ENCODE measurements around the gene NDUFS8. TPM values are rescaled to one million over a fixed set of nuclear protein-coding genes. Genes with fewer than 3 reads are reported as not detected.

Gene NDUFS8
- total and polyA plus RNA-seq, 2 of the 13 experiments (the other 11 are each of a cell fraction or from before 2014, with no cell fraction given): 96.7 to 158 TPM

DNA sequence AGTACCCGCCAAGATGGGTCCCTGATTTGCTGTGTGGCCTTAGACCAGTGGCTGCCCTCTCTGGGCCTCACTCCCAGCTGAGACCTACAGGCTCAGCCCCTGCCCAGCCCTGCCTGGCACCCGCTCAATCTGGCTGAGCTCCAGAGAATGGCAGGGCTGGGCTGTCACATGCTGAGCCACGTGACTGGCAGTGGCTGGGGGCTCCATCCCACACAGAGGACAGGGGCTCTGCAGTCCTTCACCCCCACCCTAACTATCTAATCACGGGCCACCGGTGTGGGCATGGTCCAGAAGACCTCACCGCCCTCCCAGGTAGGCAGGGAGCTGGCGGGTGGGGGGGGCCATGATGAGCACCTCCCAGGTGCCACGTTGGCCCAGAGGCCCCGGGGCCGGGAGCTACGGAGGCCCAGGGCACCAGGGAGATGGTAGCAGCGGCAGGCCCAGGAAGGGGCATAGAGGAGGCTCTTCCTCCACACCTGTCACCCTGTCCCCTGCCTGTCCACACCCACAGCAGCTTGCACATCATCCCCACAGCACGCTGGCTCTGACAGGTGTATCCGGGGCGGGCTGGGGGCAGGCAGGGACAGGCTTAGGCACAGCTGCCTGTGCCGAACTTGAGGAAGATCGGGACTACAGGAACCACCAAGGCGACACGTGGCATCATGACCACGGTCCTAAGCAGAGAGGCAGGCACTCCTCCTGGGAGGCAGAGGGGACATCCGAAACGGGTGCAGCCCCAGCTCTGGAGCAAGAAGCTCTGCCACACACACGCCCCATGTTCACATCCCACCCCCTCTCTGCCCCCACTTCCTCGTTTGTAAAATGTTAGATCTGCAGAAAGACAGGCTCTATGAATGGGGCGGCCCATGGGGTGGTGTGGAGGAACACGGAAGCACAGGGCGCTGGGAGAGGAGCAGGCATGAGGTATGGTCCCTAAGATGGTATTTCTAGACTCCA lies 21.8 kb upstream of the NDUFS8 start (continued):
- no peak for TF ChIP-seq STAT5B (CRISPR knock-in tag; IDR thresholded peaks at IDR 0.05)
- no peak for TF ChIP-seq NFYC (CRISPR knock-in tag; IDR thresholded peaks at IDR 0.05)
- TF ChIP-seq, protein P1, sequence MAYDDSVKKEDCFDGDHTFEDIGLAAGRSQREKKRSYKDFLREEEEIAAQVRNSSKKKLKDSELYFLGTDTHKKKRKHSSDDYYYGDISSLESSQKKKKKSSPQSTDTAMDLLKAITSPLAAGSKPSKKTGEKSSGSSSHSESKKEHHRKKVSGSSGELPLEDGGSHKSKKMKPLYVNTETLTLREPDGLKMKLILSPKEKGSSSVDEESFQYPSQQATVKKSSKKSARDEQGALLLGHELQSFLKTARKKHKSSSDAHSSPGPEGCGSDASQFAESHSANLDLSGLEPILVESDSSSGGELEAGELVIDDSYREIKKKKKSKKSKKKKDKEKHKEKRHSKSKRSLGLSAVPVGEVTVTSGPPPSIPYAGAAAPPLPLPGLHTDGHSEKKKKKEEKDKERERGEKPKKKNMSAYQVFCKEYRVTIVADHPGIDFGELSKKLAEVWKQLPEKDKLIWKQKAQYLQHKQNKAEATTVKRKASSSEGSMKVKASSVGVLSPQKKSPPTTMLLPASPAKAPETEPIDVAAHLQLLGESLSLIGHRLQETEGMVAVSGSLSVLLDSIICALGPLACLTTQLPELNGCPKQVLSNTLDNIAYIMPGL (CRISPR knock-in tag; IDR thresholded peaks at IDR 0.05; ENCODE audit: borderline replicate concordance in 1 of 2, low read depth in 1 of 2): no peak
- TF ChIP-seq, protein P2, sequence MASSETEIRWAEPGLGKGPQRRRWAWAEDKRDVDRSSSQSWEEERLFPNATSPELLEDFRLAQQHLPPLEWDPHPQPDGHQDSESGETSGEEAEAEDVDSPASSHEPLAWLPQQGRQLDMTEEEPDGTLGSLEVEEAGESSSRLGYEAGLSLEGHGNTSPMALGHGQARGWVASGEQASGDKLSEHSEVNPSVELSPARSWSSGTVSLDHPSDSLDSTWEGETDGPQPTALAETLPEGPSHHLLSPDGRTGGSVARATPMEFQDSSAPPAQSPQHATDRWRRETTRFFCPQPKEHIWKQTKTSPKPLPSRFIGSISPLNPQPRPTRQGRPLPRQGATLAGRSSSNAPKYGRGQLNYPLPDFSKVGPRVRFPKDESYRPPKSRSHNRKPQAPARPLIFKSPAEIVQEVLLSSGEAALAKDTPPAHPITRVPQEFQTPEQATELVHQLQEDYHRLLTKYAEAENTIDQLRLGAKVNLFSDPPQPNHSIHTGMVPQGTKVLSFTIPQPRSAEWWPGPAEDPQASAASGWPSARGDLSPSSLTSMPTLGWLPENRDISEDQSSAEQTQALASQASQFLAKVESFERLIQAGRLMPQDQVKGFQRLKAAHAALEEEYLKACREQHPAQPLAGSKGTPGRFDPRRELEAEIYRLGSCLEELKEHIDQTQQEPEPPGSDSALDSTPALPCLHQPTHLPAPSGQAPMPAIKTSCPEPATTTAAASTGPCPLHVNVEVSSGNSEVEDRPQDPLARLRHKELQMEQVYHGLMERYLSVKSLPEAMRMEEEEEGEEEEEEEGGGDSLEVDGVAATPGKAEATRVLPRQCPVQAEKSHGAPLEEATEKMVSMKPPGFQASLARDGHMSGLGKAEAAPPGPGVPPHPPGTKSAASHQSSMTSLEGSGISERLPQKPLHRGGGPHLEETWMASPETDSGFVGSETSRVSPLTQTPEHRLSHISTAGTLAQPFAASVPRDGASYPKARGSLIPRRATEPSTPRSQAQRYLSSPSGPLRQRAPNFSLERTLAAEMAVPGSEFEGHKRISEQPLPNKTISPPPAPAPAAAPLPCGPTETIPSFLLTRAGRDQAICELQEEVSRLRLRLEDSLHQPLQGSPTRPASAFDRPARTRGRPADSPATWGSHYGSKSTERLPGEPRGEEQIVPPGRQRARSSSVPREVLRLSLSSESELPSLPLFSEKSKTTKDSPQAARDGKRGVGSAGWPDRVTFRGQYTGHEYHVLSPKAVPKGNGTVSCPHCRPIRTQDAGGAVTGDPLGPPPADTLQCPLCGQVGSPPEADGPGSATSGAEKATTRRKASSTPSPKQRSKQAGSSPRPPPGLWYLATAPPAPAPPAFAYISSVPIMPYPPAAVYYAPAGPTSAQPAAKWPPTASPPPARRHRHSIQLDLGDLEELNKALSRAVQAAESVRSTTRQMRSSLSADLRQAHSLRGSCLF (CRISPR knock-in tag; IDR thresholded peaks at IDR 0.05; ENCODE audit: borderline replicate concordance): no peak
- no peak for TF ChIP-seq EHMT2 (IDR thresholded peaks at IDR 0.05; ENCODE audit: borderline replicate concordance, low read depth, low read length)
- TF ChIP-seq, protein P3, sequence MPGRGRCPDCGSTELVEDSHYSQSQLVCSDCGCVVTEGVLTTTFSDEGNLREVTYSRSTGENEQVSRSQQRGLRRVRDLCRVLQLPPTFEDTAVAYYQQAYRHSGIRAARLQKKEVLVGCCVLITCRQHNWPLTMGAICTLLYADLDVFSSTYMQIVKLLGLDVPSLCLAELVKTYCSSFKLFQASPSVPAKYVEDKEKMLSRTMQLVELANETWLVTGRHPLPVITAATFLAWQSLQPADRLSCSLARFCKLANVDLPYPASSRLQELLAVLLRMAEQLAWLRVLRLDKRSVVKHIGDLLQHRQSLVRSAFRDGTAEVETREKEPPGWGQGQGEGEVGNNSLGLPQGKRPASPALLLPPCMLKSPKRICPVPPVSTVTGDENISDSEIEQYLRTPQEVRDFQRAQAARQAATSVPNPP (CRISPR knock-in tag; IDR thresholded peaks at IDR 0.05): no peak
- TF ChIP-seq ZFP36 (IDR thresholded peaks at IDR 0.05; ENCODE audit: borderline replicate concordance, low read depth, low read length, partially characterized antibody): peak; percentile 9
- no peak for TF ChIP-seq NR1H2 (CRISPR knock-in tag; IDR thresholded peaks at IDR 0.05; ENCODE audit: borderline replicate concordance, low read depth)
- TF ChIP-seq RAD51 (IDR thresholded peaks at IDR 0.05; ENCODE audit: borderline replicate concordance): peak; percentile 56; the same call in 1 of the 2 replicates
- TF ChIP-seq ZNF713 (CRISPR knock-in tag; IDR thresholded peaks at IDR 0.05): no peak
- TF ChIP-seq, protein P4, sequence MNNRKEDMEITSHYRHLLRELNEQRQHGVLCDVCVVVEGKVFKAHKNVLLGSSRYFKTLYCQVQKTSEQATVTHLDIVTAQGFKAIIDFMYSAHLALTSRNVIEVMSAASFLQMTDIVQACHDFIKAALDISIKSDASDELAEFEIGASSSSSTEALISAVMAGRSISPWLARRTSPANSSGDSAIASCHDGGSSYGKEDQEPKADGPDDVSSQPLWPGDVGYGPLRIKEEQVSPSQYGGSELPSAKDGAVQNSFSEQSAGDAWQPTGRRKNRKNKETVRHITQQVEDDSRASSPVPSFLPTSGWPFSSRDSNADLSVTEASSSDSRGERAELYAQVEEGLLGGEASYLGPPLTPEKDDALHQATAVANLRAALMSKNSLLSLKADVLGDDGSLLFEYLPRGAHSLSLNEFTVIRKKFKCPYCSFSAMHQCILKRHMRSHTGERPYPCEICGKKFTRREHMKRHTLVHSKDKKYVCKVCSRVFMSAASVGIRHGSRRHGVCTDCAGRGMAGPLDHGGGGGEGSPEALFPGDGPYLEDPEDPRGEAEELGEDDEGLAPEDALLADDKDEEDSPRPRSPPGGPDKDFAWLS (CRISPR knock-in tag; IDR thresholded peaks at IDR 0.05; ENCODE audit: borderline replicate concordance): no peak
- no peak for TF ChIP-seq CBX2 (IDR thresholded peaks at IDR 0.05; ENCODE audit: low read depth, low read length)
- TF ChIP-seq CBX2 (CRISPR knock-in tag; IDR thresholded peaks at IDR 0.05; ENCODE audit: low read depth): no peak
- TF ChIP-seq, protein P5, sequence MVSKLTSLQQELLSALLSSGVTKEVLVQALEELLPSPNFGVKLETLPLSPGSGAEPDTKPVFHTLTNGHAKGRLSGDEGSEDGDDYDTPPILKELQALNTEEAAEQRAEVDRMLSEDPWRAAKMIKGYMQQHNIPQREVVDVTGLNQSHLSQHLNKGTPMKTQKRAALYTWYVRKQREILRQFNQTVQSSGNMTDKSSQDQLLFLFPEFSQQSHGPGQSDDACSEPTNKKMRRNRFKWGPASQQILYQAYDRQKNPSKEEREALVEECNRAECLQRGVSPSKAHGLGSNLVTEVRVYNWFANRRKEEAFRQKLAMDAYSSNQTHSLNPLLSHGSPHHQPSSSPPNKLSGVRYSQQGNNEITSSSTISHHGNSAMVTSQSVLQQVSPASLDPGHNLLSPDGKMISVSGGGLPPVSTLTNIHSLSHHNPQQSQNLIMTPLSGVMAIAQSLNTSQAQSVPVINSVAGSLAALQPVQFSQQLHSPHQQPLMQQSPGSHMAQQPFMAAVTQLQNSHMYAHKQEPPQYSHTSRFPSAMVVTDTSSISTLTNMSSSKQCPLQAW (CRISPR knock-in tag; IDR thresholded peaks at IDR 0.05): no peak
- TF ChIP-seq PITX1 (CRISPR knock-in tag; IDR thresholded peaks at IDR 0.05): no peak
